Suprapubic skin (tissue), 3 donors: ENCODE data around the gene RAD9A.

Experiments
- EP300 ChIP-seq: sonication (generic); formaldehyde crosslinking; IDR thresholded peaks from one replicate; pipeline ENCODE4 v1.6.1; 2017; ENCODE audit warnings: antibody characterized with exemption
- TF ChIP-seq, protein P1 (sequence below), 2 donors: fragments of 200-600 bp in 1 of 2; fragments of 450-650 bp in 1 of 2; sonication (generic) in 1 of 2; IDR thresholded peaks; one replicate each; pipeline ENCODE4 v1.5.1; 2016 to 2019; ENCODE audit warnings: antibody characterized with exemption in 2 of 2, mild to moderate bottlenecking in 1 of 2, moderate library complexity in 1 of 2

DNA sequence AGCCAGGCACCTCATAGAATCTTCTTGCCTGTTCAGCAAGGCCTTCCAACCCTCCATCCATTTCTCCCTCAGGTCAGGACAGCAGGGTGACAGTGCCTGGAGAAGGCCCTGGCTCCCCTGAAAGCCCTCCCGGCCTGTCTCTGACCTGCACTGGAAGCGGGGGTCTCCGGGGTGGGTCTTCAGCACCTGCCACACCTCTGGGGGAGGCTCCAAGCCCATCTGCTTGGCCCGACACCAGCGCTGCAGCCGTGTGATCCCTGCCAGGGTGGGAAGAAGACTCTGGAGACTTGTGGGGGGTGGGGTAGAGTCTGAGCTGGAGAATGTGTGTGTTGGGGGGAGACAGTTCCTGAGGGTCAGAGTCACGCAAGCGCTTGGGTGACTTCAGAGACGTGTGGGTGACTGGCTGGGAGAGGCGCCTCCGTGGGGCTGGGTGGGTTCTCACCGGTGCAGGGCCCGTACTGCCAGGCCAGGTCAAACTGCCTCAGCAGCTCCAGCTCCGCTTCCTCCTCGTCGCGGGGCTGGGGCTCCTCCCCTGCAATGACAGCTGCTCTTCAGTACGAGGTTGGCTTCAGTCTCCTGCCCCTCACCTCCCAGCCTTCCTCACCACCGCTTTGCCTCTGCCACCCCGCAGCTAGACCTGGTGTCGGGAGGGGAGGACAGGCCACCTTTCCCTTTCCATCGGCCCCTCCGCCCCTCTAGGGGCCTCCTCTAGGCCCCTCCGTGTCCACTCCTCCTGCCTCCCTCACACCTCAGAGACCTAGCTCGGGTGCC is 39.1 kb upstream of the RAD9A start:
- TF ChIP-seq EP300 = no peak
- TF ChIP-seq, protein P1, sequence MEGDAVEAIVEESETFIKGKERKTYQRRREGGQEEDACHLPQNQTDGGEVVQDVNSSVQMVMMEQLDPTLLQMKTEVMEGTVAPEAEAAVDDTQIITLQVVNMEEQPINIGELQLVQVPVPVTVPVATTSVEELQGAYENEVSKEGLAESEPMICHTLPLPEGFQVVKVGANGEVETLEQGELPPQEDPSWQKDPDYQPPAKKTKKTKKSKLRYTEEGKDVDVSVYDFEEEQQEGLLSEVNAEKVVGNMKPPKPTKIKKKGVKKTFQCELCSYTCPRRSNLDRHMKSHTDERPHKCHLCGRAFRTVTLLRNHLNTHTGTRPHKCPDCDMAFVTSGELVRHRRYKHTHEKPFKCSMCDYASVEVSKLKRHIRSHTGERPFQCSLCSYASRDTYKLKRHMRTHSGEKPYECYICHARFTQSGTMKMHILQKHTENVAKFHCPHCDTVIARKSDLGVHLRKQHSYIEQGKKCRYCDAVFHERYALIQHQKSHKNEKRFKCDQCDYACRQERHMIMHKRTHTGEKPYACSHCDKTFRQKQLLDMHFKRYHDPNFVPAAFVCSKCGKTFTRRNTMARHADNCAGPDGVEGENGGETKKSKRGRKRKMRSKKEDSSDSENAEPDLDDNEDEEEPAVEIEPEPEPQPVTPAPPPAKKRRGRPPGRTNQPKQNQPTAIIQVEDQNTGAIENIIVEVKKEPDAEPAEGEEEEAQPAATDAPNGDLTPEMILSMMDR (IDR thresholded peaks at IDR 0.05) = peak in 1 of 2 donors; percentile 2
